Activated T-cell treated with anti-CD3 and anti-CD28 coated beads, Interleukin-2, amount 50 U/mL, for 24 hours (primary cell): ENCODE results near the gene ASAP2.

Experiments
- DNase-seq: peaks from one replicate; pipeline ENCODE4 v3.0.0-alpha.2; 2020
- H3K27ac Mint-ChIP-seq: 2 replicates; pipeline ENCODE4 v1.8.0; 2020; ENCODE audit warnings: mild to moderate bottlenecking, mixed read lengths
- H3K27me3 Mint-ChIP-seq: 2 replicates; pipeline ENCODE4 v1.8.0; 2020; ENCODE audit warnings: mixed read lengths
- H3K36me3 Mint-ChIP-seq: 2 replicates; pipeline ENCODE4 v1.8.0; 2020; ENCODE audit warnings: low read depth, mixed read lengths
- H3K4me1 Mint-ChIP-seq: 2 replicates; pipeline ENCODE4 v1.8.0; 2020; ENCODE audit warnings: low read depth, mixed read lengths
- H3K4me3 Mint-ChIP-seq: 2 replicates; pipeline ENCODE4 v1.8.0; 2020; ENCODE audit warnings: mild to moderate bottlenecking, moderate library complexity, mixed read lengths
- H3K9me3 Mint-ChIP-seq: 2 replicates; pipeline ENCODE4 v1.8.0; 2020; ENCODE audit warnings: mixed read lengths

Gene ASAP2

GRCh38 chr2:9238591-9239326 lies 32.1 kb downstream of the ASAP2 start:
- no peak overlapping the region for H3K27ac Mint-ChIP-seq

DNA sequence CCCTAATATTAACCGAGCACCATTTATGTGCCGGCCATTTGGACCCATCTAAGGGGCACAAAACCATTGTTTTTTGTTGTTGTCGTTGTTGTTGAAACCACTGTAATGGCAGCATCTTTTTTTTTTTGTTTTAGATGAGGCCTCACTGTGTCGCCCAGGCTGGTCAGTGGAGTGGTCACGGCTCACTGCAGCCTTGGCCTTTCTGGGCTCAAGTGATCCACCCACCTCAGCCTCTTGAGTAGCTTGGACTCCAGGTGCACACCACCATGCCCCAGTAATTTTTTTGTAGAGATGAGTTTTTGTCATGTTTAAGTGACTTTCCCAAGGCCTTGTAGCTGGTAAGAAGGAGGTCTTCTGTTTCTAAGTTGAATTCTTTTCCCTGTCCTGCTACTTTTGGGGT lies 33.0 kb downstream of the ASAP2 start:
- Mint-ChIP-seq H3K9me3 (no peaks in the 10 kb centered on the region), H3K27ac (no peak overlapping the region), H3K4me3 (no peak overlapping the region), H3K36me3 (no peaks in the 10 kb centered on the region), H3K4me1 (peaks cover 4% of the 10 kb centered on the region), H3K27me3 (peaks cover 8% of the 10 kb centered on the region)
- no peak for DNase-seq

More at GRCh38 chr2:9238591-9239326, 32.1 kb downstream of the ASAP2 start:
- DNase-seq: no peak
- Mint-ChIP-seq H3K36me3 (no peaks in the 10 kb centered on the region), H3K4me3 (no peak overlapping the region), H3K9me3 (no peaks in the 10 kb centered on the region), H3K27me3 (peaks cover 8% of the 10 kb centered on the region), H3K4me1 (peaks cover 4% of the 10 kb centered on the region)

DNA sequence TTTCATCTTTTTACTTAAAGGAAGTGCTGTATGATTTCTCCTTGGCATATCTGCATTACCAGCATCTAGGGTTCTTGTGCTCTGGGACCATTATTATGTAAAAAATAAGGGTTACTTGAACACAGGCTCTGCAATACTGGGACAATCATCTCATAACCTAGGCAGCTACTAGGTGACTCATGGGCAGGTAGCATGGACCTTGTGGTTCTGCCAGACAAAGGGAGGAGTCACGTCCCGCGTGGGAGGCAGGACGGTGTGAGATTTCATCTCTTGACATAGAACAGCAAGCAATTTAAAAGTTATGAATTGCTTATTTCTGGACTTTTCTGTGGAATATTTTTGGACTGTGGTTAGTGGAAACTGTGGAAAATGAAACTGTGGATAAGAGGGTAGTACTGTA lies 34.1 kb downstream of the ASAP2 start:
- no peaks in the 10 kb centered on the region for H3K36me3 Mint-ChIP-seq
- DNase-seq: no peak
- H3K4me3 Mint-ChIP-seq: no peak overlapping the region
- H3K27ac Mint-ChIP-seq: no peak overlapping the region
- H3K4me1 Mint-ChIP-seq: no peaks in the 10 kb centered on the region
- H3K9me3 Mint-ChIP-seq: no peaks in the 10 kb centered on the region
- peaks cover 8% of the 10 kb centered on the region for H3K27me3 Mint-ChIP-seq

GRCh38 chr2:9241233-9241632 lies 34.6 kb downstream of the ASAP2 start:
- Mint-ChIP-seq H3K4me1 (no peaks in the 10 kb centered on the region), H3K27me3 (peaks cover 8% of the 10 kb centered on the region), H3K36me3 (no peaks in the 10 kb centered on the region), H3K4me3 (no peak overlapping the region), H3K27ac (no peak overlapping the region), H3K9me3 (no peaks in the 10 kb centered on the region)
- DNase-seq: no peak

- H3K36me3 Mint-ChIP-seq: no peaks in the 10 kb centered on the region
- no peak overlapping the region for H3K4me3 Mint-ChIP-seq
These were observed 36.7 kb downstream of the ASAP2 start for GRCh38 chr2:9243357-9243756.

GRCh38 chr2:9244985-9245544 lies 38.5 kb downstream of the ASAP2 start:
- H3K27ac Mint-ChIP-seq: no peak overlapping the region
- H3K36me3 Mint-ChIP-seq: no peaks in the 10 kb centered on the region

More at GRCh38 chr2:9243357-9243756, 36.7 kb downstream of the ASAP2 start:
- no peak for DNase-seq
- no peak overlapping the region for H3K27ac Mint-ChIP-seq
- no peaks in the 10 kb centered on the region for H3K4me1 Mint-ChIP-seq
- H3K27me3 Mint-ChIP-seq: peaks cover 4% of the 10 kb centered on the region
- H3K9me3 Mint-ChIP-seq: no peaks in the 10 kb centered on the region

DNA sequence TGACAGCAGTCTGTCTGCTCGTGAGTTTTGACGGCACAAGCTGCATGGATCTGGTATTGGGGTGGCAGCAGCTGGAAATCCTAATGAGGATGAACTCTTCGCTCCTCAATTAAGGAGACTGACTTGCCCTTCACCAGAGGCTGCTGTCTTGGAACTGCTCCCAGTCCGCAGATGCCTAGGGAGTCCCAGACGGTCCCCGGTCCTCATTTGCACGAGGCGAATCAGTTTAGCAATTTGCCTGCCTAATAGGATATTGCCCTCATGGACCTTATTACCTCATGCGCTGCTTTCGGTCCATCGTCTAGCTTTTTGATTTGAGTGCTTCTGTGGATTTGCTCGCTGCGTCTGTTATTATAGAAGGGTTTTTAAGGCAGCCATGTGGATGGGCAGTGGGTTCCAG lies 40.6 kb downstream of the ASAP2 start:
- Mint-ChIP-seq H3K27me3 (peaks cover 10% of the 10 kb centered on the region), H3K4me3 (no peak overlapping the region), H3K9me3 (no peaks in the 10 kb centered on the region), H3K36me3 (no peaks in the 10 kb centered on the region), H3K4me1 (no peaks in the 10 kb centered on the region), H3K27ac (no peak overlapping the region)
- no peak for DNase-seq

More at GRCh38 chr2:9244985-9245544, 38.5 kb downstream of the ASAP2 start:
- H3K9me3 Mint-ChIP-seq: no peaks in the 10 kb centered on the region
- DNase-seq: no peak
- H3K27me3 Mint-ChIP-seq: peaks cover 4% of the 10 kb centered on the region
- H3K4me3 Mint-ChIP-seq: no peak overlapping the region
- no peaks in the 10 kb centered on the region for H3K4me1 Mint-ChIP-seq

DNA sequence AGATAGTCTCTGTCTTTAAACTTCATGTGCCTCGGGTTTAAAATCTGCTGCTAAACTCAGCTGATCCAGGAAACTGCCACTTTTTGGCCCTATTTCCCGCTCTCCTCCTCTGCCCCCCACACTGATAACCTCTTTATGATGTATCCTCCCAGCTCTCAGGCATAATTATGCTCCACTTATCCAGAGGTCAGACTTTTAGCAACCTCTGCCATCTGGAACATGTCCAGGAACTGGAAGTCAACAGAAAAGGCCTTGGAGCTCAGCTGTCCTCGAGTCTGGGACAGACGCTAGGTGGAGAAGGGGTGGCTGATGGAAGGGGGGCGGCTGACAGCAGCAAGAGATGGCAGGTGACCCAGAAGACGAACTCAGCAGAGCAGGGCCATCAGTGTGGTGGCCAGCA lies 41.2 kb downstream of the ASAP2 start:
- no peaks in the 10 kb centered on the region for H3K9me3 Mint-ChIP-seq
- H3K27ac Mint-ChIP-seq: no peak overlapping the region
- H3K27me3 Mint-ChIP-seq: peaks cover 10% of the 10 kb centered on the region
- no peaks in the 10 kb centered on the region for H3K4me1 Mint-ChIP-seq
- no peaks in the 10 kb centered on the region for H3K36me3 Mint-ChIP-seq
- DNase-seq: no peak
- H3K4me3 Mint-ChIP-seq: no peak overlapping the region

DNA sequence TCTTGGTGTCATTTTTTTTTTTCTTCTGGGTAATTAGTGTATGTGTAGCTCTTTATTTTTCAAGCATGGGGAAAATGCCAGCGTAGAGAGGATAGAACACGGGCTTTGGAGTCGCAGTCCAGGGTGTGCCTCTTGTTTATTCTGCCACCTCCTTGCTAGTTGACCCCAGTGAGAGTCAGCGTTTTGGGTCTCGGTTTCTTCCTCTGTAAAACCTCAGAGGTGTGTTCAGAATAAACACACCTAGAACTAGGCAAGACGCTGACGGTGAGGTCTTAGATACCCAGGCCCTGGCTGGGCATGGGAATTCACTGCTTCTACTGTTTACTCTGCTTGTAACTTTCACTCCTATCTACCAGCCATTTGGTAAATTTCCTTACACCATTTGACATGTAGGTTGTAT lies 41.8 kb downstream of the ASAP2 start:
- no peak overlapping the region for H3K27ac Mint-ChIP-seq
- H3K4me3 Mint-ChIP-seq: no peak overlapping the region
- H3K27me3 Mint-ChIP-seq: peaks cover 10% of the 10 kb centered on the region
- no peaks in the 10 kb centered on the region for H3K36me3 Mint-ChIP-seq
- no peaks in the 10 kb centered on the region for H3K9me3 Mint-ChIP-seq
- H3K4me1 Mint-ChIP-seq: no peaks in the 10 kb centered on the region
- no peak for DNase-seq

DNA sequence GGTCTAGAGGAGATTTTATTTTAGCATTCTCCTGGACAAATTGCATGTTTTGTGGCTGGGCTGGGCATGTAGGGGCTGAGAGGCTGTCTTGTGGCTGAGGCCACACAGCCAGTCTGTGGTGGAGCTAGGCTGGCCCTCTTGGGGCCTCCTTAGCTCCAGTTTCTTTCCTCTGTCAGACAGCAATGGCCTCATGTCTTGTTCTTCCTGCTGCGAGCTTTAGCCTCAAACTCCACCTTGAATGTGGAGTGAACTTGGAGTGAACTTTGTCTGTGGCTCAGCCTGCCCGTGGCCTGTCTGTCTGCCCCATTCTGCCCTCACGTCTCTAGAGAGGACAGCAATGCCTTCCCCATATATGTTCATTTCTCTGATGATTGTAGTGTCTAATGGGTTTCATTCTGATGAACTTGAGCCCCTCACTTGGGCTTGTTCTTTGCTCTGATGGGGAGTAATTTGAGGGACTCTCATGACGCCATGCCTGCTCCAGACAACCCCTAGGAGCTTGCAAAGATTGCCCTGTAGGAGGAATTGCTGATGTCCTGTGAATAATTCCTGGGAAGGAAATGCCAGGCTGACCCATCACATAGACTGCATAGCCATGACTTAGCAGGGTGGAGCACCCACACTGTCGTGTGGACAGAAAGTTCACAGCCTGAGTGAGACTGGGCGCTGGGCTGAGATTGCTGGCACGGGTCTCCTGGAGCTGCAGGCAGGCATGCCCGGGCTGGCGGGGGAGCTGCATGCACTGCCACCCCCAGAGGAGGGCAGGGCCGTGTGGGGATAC lies 42.6 kb downstream of the ASAP2 start:
- no peaks in the 10 kb centered on the region for H3K9me3 Mint-ChIP-seq
- DNase-seq: no peak
- no peaks in the 10 kb centered on the region for H3K36me3 Mint-ChIP-seq
- H3K4me3 Mint-ChIP-seq: no peak overlapping the region
- H3K27me3 Mint-ChIP-seq: peaks cover 10% of the 10 kb centered on the region
- no peak overlapping the region for H3K27ac Mint-ChIP-seq
- no peaks in the 10 kb centered on the region for H3K4me1 Mint-ChIP-seq

- Mint-ChIP-seq H3K4me3 (no peak overlapping the region), H3K36me3 (no peaks in the 10 kb centered on the region), H3K27me3 (peaks cover 10% of the 10 kb centered on the region), H3K4me1 (no peaks in the 10 kb centered on the region), H3K9me3 (no peaks in the 10 kb centered on the region), H3K27ac (no peak overlapping the region)
- no peak for DNase-seq
These were observed 43.5 kb downstream of the ASAP2 start for GRCh38 chr2:9250091-9250490.

DNA sequence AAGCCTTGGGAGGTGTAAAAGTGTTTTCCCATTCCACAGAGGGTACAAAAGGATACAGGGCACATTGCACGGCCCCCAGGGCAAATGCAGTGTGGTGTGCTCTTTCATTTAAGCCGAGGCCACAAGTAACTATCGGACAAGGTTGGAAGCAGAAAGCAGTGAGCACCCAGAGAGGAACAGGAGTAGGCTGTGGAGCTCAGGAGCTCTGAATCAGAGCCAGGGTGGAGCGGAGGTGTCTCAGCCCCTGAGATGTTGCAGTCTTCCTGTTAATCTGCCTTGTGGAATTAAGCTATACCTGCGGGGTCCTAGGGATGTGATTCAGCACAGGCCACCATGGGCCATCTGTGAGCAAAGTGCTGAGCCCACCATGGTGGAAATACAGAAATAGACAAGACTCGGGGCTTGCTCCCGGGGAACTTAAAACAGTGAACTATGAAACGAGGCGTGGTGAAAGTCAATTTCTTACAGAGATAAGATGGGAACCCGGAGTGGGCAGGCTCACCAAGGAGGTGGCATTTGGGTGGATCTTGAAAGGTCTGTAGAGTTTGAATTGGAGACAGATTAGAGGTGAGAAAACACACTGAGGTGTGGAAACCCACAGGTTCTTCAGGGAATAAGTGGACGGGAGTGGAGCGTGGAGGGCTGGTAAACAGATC lies 44.0 kb downstream of the ASAP2 start:
- Mint-ChIP-seq H3K36me3 (no peaks in the 10 kb centered on the region), H3K27me3 (peaks cover 13% of the 10 kb centered on the region), H3K9me3 (no peaks in the 10 kb centered on the region), H3K4me1 (no peaks in the 10 kb centered on the region), H3K27ac (no peak overlapping the region), H3K4me3 (no peak overlapping the region)
- no peak for DNase-seq

GRCh38 chr2:9251154-9252001 lies 44.8 kb downstream of the ASAP2 start:
- H3K4me1 Mint-ChIP-seq: no peaks in the 10 kb centered on the region
- no peak for DNase-seq
- H3K9me3 Mint-ChIP-seq: no peaks in the 10 kb centered on the region
- H3K27ac Mint-ChIP-seq: no peak overlapping the region
- H3K27me3 Mint-ChIP-seq: peaks cover 13% of the 10 kb centered on the region
- no peak overlapping the region for H3K4me3 Mint-ChIP-seq
- H3K36me3 Mint-ChIP-seq: no peaks in the 10 kb centered on the region

- Mint-ChIP-seq H3K27me3 (peaks cover 13% of the 10 kb centered on the region), H3K9me3 (no peaks in the 10 kb centered on the region), H3K4me1 (no peaks in the 10 kb centered on the region), H3K4me3 (no peak overlapping the region), H3K27ac (no peak overlapping the region), H3K36me3 (no peaks in the 10 kb centered on the region)
- DNase-seq: no peak
These were observed 45.4 kb downstream of the ASAP2 start for GRCh38 chr2:9252002-9252357.
